D721Med (cell line): ENCODE measurements around the gene TAPT1.

ENCODE experiments used
- DNase-seq: peaks from one replicate; pipeline ENCODE4 v3.0.0; 2011; ENCODE audit warnings: low spot score; ENCODE audit not compliant: insufficient read length
- FAIRE-seq: peaks from 2 replicates; lab custom pipeline; 2011; peaks lifted over from hg19 to GRCh38; lab: Jason Lieb, UNC
- CTCF ChIP-seq: IDR thresholded peaks from 2 replicates; pipeline ENCODE4 v1.5.1; 2012; ENCODE audit warnings: mild to moderate bottlenecking, control low read depth; ENCODE audit not compliant: insufficient read depth; ENCODE audit errors: missing control alignments

The TAPT1 gene

DNA sequence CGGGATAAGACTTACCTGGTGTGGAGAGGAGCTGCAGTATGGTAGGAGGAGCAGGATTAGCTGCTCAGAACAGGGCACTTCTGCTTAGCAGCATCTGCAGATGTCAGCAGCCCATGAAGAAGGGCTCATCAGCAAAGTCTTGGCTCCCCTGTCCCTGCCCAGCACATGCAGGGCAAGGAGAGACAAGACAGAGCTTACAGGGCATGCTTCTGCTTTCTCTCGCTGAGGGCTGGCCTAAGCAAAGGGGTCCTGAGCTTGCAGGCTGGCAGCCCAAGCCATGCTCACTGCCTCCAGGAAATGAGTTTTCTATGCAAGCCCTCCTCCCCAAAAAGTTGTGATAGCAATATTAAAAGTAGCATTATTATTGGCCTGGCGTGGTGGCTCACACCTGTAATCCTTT, 39.5 kb upstream of the TAPT1 start:
- DNase-seq (no peak), FAIRE-seq (no peak)
- no peak for TF ChIP-seq CTCF

- DNase-seq (peak; percentile 20), FAIRE-seq (peak; percentile 67)
- TF ChIP-seq CTCF: peak; percentile 64
Observed at GRCh38 chr4:16264798-16265197, 38.5 kb upstream of the TAPT1 start.

- no peak for TF ChIP-seq CTCF
- DNase-seq: no peak
- no peak for FAIRE-seq
Observed at GRCh38 chr4:16263056-16263455, 36.8 kb upstream of the TAPT1 start.

- no peak for DNase-seq
- no peak for FAIRE-seq
- TF ChIP-seq CTCF: no peak
Observed at GRCh38 chr4:16262188-16262587, 35.9 kb upstream of the TAPT1 start.

- FAIRE-seq (no peak), DNase-seq (no peak)
- TF ChIP-seq CTCF: no peak
Observed at GRCh38 chr4:16261313-16261878, 35.1 kb upstream of the TAPT1 start.

DNA sequence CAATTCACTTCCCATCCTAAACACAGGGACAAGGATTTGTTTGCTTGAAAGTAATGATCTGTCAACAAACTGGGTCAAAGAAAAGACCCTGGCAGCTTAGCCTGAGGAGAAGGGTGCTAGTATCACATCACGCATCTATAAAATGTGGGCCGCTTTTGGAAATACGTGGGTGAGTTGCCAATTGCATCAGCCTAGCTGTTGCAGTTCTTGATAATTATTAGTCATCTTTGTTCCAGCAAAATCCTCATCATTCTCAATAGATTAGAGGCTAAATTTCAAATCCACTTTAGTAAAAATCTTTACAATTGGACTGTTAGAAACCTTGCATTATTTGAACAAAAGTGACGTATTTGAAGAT, 33.6 kb upstream of the TAPT1 start:
- FAIRE-seq: peak; percentile 55

More for the DNA sequence above, 33.6 kb upstream of the TAPT1 start:
- TF ChIP-seq CTCF: no peak
- DNase-seq: no peak
